ENCODE results near the gene RFC5.
A peak's percentile ranks its signal among the peaks of the same experiment; 100 is the strongest.
"Not testable (repeated sequence)": the region's sequence is repeated elsewhere in the genome, so short reads cannot be mapped to it uniquely, and the experiment has no call there.

The RFC5 gene

GRCh38 chr12:118061873-118062843, 45.7 kb downstream of the RFC5 start:
- peak overlapping the region; percentile 82 for H3K4me3 ChIP-seq (ENCODE audit: low read length)
- DNase-seq (ENCODE audit: low read depth, low spot score): no peak

GRCh38 chr12:118063576-118064391, 47.3 kb downstream of the RFC5 start:
- no peak overlapping the region for H3K4me3 ChIP-seq (ENCODE audit: low read length)
- DNase-seq (ENCODE audit: low read depth, low spot score): no peak

GRCh38 chr12:118064608-118065007, 48.1 kb downstream of the RFC5 start:
- peak; percentile 49 for DNase-seq (ENCODE audit: low read depth, low spot score)
- H3K4me3 ChIP-seq (ENCODE audit: low read length): no peak overlapping the region

GRCh38 chr12:118065380-118065779, 48.9 kb downstream of the RFC5 start:
- no peak for DNase-seq (ENCODE audit: low read depth, low spot score)
- no peak overlapping the region for H3K4me3 ChIP-seq (ENCODE audit: low read length)

GRCh38 chr12:118068445-118068844, 51.9 kb downstream of the RFC5 start:
- no peak overlapping the region for H3K4me3 ChIP-seq (ENCODE audit: low read length)
- DNase-seq (ENCODE audit: low read depth, low spot score): no peak

- no peak overlapping the region for H3K4me3 ChIP-seq (ENCODE audit: low read length)
- DNase-seq (ENCODE audit: low read depth, low spot score): no peak
Observed at GRCh38 chr12:118070650-118071049, 54.1 kb downstream of the RFC5 start.

- DNase-seq (ENCODE audit: low read depth, low spot score): no peak
Observed at GRCh38 chr12:118073768-118074167, 57.3 kb downstream of the RFC5 start.

GRCh38 chr12:118081521-118081920, 65.0 kb downstream of the RFC5 start:
- DNase-seq (ENCODE audit: low read depth, low spot score); H3K4me3 ChIP-seq (ENCODE audit: low read length): not testable (repeated sequence)

More at GRCh38 chr12:118073768-118074167, 57.3 kb downstream of the RFC5 start:
- H3K4me3 ChIP-seq (ENCODE audit: low read length): no peak overlapping the region
